Measurements from ENCODE around the gene WAC. TPM values are rescaled to one million over a fixed set of nuclear protein-coding genes. Genes with fewer than 3 reads are reported as not detected.

The WAC gene
- total RNA-seq, 1 donor, result 92.8 TPM

- TF ChIP-seq, protein P1, sequence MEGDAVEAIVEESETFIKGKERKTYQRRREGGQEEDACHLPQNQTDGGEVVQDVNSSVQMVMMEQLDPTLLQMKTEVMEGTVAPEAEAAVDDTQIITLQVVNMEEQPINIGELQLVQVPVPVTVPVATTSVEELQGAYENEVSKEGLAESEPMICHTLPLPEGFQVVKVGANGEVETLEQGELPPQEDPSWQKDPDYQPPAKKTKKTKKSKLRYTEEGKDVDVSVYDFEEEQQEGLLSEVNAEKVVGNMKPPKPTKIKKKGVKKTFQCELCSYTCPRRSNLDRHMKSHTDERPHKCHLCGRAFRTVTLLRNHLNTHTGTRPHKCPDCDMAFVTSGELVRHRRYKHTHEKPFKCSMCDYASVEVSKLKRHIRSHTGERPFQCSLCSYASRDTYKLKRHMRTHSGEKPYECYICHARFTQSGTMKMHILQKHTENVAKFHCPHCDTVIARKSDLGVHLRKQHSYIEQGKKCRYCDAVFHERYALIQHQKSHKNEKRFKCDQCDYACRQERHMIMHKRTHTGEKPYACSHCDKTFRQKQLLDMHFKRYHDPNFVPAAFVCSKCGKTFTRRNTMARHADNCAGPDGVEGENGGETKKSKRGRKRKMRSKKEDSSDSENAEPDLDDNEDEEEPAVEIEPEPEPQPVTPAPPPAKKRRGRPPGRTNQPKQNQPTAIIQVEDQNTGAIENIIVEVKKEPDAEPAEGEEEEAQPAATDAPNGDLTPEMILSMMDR (IDR thresholded peaks at IDR 0.05; ENCODE audit: insufficient read depth, low read depth, low read length), result no peak
- H3K4me3 ChIP-seq (ENCODE audit: low read depth, low read length), result peak overlapping the region; percentile 59
- DNase-seq (ENCODE audit: low read depth), result peak; percentile 36
Observed at GRCh38 chr10:28669227-28670173, 136.6 kb downstream of the WAC start.

Small RNA genes lying within 50 kb of the gene (small RNA-seq; reads per million reads assigned to genes)
- gene RNU4ATAC6P, result not detected
- not detected for gene RNU6-1067P

Other genes starting within 250 kb of the WAC start
- 0.32 and 0.43 TPM in 2 replicates for gene MPP7, start 230.1 kb upstream of the WAC start, total RNA-seq
- 25.9 and 62.8 TPM in 2 replicates for gene BAMBI, start 144.4 kb downstream of the WAC start, total RNA-seq

Data from fibroblast of villous mesenchyme (primary cell).